GM18499 (cell line): ENCODE measurements around the gene OLIG3.

Experiments used
- ATAC-seq: cut with Tn5 transposase; IDR thresholded peaks from one replicate; pipeline ENCODE4 v1.9.1; 2021; ENCODE audit warnings: moderate number of reproducible peaks; ENCODE audit not compliant: insufficient read depth, unreplicated experiment

Gene OLIG3

GRCh38 chr6:137496909-137497720 is 2.9 kb upstream of the OLIG3 start:
- no peak for ATAC-seq

DNA sequence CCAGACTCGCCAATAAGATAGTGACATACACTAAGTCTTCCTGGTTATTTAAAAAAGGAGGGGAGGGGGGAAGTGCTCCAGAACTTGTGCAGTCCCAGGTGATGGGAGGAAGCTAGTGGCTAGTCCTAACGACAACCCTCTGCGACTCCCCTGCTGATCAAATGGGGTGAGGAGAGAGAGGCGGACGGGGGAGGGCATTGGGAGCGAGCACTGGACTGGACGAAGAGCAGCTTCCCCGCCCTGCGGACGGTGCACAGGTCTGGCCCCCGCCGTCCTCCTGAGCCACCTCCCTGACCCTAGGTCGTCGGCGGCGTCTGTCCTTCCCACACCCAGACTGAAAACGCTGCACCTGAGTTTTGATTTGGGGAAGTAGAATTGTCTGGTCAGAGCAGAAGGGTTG is 2.2 kb upstream of the OLIG3 start:
- ATAC-seq = no peak

DNA sequence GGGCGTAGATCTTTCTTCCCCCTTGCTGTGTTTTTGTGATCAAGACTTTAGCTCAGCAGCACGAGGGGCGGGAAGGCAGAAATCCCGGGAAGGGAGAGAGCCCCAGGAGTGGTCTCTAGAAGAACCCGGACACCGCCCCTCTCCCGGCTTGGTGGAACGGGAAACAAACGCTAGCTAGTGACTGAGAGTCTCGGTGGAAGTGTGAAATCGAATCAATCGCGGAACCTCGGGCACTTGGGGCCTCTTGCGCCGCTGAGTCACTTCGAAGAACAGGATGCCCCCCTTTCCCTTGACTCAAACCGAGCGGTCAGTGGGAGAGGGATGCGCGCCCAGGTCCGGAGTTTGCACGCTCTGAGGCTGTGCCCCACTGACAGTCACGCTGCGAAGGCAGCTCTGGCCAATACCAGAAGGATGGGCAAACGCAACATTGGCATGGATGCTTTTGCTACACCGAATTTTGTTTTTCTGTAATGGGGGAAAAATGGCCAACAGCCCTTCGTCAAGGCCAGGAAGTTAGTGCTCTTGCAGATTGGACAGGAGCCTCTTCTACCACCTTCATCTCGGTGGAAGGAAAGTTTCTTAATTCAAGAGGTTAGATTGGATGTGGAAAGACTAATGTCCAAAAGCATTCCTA is 1.6 kb upstream of the OLIG3 start:
- ATAC-seq = no peak

- no peak for ATAC-seq
Measured at GRCh38 chr6:137494988-137495702, 951 bp upstream of the OLIG3 start.

DNA sequence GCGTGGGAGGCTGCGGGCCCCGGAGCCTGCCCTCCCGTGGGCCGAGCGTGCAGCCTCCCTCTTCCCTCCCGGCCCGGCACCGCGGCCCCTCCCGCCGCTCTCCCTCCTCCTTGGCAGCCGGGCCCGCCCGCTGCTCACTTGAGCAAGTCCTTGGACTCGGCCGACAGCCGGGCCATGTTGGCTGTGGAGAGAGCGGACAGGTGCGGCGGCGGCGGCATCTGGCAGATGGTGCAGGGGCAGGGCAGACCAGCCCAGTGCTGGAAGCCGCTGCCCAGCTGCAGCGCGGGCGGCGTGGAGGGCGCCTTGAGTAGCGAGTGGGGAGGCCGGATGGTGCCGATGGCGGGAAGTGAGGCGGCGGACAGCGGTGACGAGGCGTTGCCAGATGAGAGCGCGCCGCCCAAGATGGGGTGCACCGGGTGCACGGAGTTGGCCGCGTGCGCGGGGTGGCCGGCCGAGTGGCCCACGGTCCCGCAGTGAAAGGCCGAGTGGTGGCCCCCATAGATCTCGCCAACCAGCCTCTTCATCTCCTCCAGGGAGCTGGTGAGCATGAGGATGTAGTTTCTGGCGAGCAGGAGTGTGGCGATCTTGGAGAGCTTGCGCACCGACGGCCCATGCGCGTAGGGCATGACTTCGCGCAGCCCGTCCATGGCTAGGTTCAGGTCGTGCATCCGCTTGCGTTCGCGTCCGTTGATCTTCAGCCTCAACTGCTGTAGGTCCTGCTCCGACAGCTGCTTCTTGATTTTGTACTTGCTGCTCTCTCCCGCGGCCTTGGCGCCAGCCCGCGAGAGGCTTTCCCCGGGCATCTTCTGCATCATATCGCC is 766 bp downstream of the OLIG3 start:
- ATAC-seq = no peak

DNA sequence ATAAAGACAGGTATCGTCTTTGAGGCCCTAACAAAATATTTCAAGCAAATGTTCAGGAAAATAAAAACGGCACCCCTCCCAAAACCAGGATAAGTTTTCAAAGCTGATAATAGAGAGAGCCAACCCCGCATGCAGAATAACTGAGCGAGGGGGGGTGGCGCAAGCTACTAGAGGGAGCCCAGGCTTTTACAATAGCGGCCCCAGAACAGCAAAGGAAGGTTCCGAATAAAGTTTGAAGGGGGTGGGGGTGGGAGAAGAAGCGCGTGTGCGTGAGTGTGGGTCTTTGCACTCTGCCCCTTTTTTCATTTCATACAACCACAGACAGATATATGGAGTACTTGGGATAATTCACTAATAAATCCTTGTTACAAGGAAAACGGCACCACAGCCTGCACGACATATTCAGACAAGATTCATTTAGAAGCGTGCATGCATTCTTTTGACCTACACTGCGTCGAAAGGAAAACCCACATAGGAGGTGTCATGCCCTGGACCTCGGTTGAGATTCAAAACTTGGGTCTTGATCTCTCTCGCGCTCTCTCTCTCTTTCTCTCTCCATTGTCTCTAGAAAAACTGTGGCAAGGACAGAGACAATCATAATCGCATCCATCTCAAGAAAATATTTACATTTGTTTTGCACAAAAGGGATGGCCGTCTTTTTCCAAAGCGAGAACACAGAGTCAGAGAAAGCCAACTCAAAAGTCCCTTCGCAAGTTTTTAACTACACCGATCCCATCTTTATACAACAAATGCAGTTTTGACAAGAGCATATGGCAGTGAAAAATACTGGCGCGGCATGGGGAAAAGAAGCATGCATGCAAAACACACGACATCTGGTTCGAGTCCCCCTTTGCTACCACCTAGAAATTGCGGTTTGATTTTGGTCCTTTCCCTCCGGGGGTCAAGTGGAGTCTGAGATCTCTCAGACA is 1.6 kb downstream of the OLIG3 start:
- no peak for ATAC-seq

GRCh38 chr6:137491478-137491877 is 2.7 kb downstream of the OLIG3 start:
- no peak for ATAC-seq

DNA sequence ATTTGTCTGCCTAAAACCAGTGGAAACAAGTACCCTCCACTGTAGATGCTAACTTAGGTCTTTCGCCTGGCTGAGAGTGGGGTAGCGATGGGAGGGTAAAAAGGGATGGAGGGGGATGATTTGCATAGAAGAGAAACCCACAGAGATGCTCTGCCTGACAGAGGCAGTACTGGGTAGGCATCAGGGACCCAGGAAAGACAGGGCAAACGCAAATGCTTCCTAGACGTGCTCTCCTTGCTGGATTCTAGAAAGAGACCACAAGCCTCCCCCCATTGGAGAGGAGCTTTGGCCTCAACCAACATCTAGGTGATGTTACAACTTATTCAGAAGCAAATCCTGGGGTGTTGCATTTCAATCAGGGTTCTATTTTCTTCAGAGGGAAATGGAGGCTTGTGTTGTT is 3.2 kb downstream of the OLIG3 start:
- ATAC-seq = no peak

GRCh38 chr6:137490006-137490905 is 3.9 kb downstream of the OLIG3 start:
- no peak for ATAC-seq

- no peak for ATAC-seq
Measured at GRCh38 chr6:137489046-137490005, 4.9 kb downstream of the OLIG3 start.

- ATAC-seq = no peak
Measured at GRCh38 chr6:137488150-137489045, 5.8 kb downstream of the OLIG3 start.

DNA sequence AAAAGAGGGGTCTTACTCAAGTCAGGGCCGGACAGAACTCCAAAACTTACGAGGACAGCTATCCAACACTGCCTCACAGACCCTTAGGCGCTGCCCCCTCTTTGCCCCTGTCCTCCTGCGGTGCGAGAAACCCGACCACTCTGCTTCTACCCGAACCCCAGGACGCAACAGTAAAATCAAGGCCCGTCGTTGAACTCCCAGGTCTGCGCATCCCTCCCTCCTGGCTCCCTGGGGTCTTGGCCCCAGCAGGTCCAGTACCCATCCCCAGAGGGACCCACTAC is 6.4 kb downstream of the OLIG3 start:
- ATAC-seq = no peak

DNA sequence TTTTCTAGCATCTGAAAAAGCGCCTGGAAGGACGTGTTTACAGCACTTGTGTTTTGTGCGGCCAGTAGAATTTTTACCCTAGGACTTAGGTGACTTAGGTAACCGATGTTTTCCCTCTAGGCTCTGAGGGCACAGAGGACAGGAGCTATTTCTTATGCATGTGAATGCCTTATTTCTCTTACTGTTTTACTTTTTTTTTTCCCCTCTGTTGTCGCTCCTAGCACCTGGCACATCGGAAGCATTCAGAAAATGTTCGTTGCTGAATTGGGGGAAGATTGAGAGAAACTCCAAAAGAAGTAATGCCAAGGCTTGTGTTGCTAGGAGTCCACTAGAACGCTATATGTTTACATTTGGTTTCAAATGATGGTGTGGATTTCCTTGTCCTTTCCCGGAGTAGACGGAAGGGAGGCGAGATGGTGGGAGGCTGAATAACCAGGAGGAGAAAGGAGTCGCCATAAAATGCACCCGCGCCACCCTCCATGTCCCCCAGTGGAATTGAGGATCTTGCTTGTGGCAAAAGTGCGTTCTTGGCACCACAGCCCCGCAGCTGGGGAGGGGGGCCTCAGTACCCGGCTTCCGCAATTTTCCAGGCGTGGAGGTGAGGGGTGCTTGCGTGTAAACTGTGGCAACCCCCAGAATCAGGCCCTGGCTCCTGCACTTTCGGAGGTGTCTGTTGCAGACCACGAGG is 6.9 kb downstream of the OLIG3 start:
- ATAC-seq = no peak

DNA sequence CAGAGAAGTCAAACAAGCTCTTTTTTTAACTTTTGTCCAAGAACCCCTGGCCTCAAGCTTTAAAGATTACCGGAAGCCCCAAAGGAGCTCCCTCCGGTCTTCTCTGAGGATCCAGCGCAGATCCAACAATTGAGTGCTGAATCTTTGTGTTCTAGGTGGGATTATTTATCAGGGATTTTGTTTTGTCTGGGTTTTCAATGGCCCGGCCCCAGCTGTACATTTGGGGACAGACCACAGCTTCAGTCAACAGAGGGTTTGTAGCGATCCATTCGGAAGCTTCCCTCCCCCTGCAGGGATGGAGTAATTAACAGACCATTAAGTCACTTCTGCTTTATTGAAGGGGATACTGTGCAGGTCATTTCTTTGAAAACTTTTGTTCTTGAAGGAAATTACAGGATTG is 7.8 kb downstream of the OLIG3 start:
- no peak for ATAC-seq

DNA sequence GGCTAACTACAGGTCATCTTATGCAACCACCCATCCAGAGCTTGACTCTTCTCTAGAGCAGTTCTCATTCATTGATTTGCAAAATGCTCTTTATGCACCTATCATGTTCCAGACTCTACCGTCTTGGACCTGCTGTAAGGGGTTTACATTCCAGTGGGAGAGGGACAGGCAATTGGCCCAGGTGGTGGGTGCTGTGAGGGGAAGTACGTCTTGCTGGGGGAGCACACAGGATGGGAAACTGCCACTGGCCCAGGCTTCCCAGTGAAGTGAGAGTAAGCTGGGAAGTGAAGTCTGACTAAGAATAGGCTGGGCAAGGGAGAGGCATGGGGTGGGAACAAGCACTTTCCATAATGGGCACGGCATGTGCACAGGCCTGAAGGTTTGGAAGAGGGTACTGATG is 13.8 kb downstream of the OLIG3 start:
- no peak for ATAC-seq

DNA sequence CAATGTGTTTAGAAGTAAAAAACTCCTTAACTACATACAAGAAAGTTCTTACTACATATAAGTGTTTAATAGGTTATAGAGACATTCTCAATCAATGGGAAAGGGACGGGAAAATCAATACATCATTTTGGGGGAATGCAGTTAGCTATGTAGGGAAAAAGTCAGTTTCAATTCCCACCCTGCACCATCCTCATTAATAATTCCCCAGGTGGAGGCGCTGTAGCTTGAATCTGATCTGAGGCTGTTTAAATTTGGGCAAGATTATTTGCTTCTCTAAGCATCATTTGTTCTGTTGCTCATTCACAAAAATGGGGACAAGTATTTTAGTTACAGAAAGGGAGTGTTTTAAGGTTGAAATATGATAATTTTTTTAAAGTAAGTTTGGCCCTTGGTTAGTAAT is 19.1 kb downstream of the OLIG3 start:
- ATAC-seq = no peak
